GM23338 (cell line): Measurements from ENCODE around the gene C3orf85. TPM values are rescaled to one million over a fixed set of nuclear protein-coding genes. Genes with fewer than 3 reads are reported as not detected.

Experiments used
- ATAC-seq: fragments of 200-7000 bp; cut with Tn5 transposase; 3 replicates; pipeline ENCODE4 v1.9.1; 2020
- DNase-seq: peaks from one replicate; pipeline ENCODE4 v3.0.0-alpha.2; 2015; ENCODE audit warnings: low spot score
- H2AFZ ChIP-seq: fragments of 200-600 bp; sonication (generic); 2 replicates; pipeline ENCODE4 v1.8.0; 2016; ENCODE audit warnings: antibody characterized with exemption, mild to moderate bottlenecking, moderate library complexity
- H3F3A ChIP-seq: fragments of 200-600 bp; sonication (generic); replicated peaks from 2 replicates; pipeline ENCODE4 v1.8.0; 2017; ENCODE audit warnings: antibody characterized with exemption, mixed run types, low read depth
- H3K27ac ChIP-seq: fragments of 200-600 bp; sonication (generic); 2 replicates; pipeline ENCODE4 v1.6.1; 2016; ENCODE audit warnings: low read depth
- H3K27me3 ChIP-seq: fragments of 200-600 bp; sonication (generic); 2 replicates; pipeline ENCODE4 v1.8.0; 2016; ENCODE audit warnings: mild to moderate bottlenecking, mixed run types, moderate library complexity; ENCODE audit not compliant: insufficient read depth
- H3K36me3 ChIP-seq: fragments of 200-600 bp; sonication (generic); 2 replicates; pipeline ENCODE4 v1.8.0; 2016; ENCODE audit warnings: mild to moderate bottlenecking; ENCODE audit not compliant: insufficient read depth
- H3K4me1 ChIP-seq: fragments of 200-600 bp; sonication (generic); 2 replicates; pipeline ENCODE4 v1.8.0; 2016; ENCODE audit warnings: mild to moderate bottlenecking, moderate library complexity; ENCODE audit not compliant: insufficient read depth
- H3K4me2 ChIP-seq: fragments of 200-600 bp; sonication (generic); 2 replicates; pipeline ENCODE4 v1.7.1; 2017; ENCODE audit warnings: mixed run types
- H3K4me3 ChIP-seq: fragments of 200-600 bp; sonication (generic); 2 replicates; pipeline ENCODE4 v1.6.1; 2016; ENCODE audit warnings: mixed run types
- H3K79me2 ChIP-seq: fragments of 200-600 bp; sonication (generic); replicated peaks from 2 replicates; pipeline ENCODE4 v1.8.0; 2017; ENCODE audit warnings: mild to moderate bottlenecking; ENCODE audit not compliant: insufficient read depth
- H3K9me2 ChIP-seq: fragments of 200-600 bp; sonication (generic); 2 replicates; pipeline ENCODE4 v1.8.0; 2017; ENCODE audit not compliant: insufficient read depth
- H4K20me1 ChIP-seq: fragments of 200-600 bp; sonication (generic); replicated peaks from 2 replicates; pipeline ENCODE4 v1.8.0; 2017; ENCODE audit warnings: mild to moderate bottlenecking; ENCODE audit not compliant: insufficient read depth
- H3K27ac Mint-ChIP-seq: 2 replicates; pipeline ENCODE4 v1.8.0; 2020; ENCODE audit warnings: inconsistent platforms, mild to moderate bottlenecking, moderate library complexity, mixed read lengths
- H3K27me3 Mint-ChIP-seq: 3 replicates; pipeline ENCODE4 v1.8.0; 2022; ENCODE audit warnings: low read depth, mild to moderate bottlenecking, moderate library complexity, mixed read lengths, inconsistent platforms; ENCODE audit not compliant: insufficient read depth, poor library complexity
- H3K36me3 Mint-ChIP-seq: 3 replicates; pipeline ENCODE4 v1.8.0; 2021; ENCODE audit warnings: low read depth, mild to moderate bottlenecking, inconsistent platforms, moderate library complexity, mixed read lengths
- H3K4me1 Mint-ChIP-seq: 3 replicates; pipeline ENCODE4 v1.8.0; 2020; ENCODE audit warnings: mild to moderate bottlenecking, inconsistent platforms, mixed read lengths
- H3K4me3 Mint-ChIP-seq: 3 replicates; pipeline ENCODE4 v1.8.0; 2021; ENCODE audit warnings: moderate library complexity, mild to moderate bottlenecking, inconsistent platforms, mixed read lengths
- H3K9me3 Mint-ChIP-seq: 3 replicates; pipeline ENCODE4 v1.8.0; 2020; ENCODE audit warnings: moderate library complexity, mild to moderate bottlenecking, inconsistent platforms, mixed read lengths
- CREB1 ChIP-seq: fragments of 250-450 bp; sonication (Bioruptor Pico); IDR thresholded peaks from 2 replicates; pipeline ENCODE4 v1.5.0; 2020; ENCODE audit warnings: low read depth, mild to moderate bottlenecking, moderate library complexity
- EZH2 ChIP-seq: fragments of 200-600 bp; sonication (generic); IDR thresholded peaks from one replicate; pipeline ENCODE4 v1.8.0; 2017; ENCODE audit warnings: antibody characterized with exemption, mild to moderate bottlenecking, low read depth; ENCODE audit not compliant: unreplicated experiment
- EZH2phosphoT487 ChIP-seq: fragments of 200-600 bp; sonication (generic); IDR thresholded peaks from one replicate; pipeline ENCODE4 v1.8.1; 2018; ENCODE audit warnings: antibody characterized with exemption; ENCODE audit not compliant: unreplicated experiment
- NANOG ChIP-seq: IDR thresholded peaks from 2 replicates; pipeline ENCODE4 v1.6.1; 2016; ENCODE audit warnings: antibody characterized with exemption, borderline replicate concordance
- POLR2AphosphoS5 ChIP-seq: IDR thresholded peaks from 2 replicates; pipeline ENCODE4 v1.6.1; 2016; ENCODE audit warnings: antibody characterized with exemption, low read depth
- ZNF114 ChIP-seq: fragments of 250-450 bp; sonication (Bioruptor Pico); IDR thresholded peaks from 2 replicates; pipeline ENCODE4 v1.5.0; 2020; ENCODE audit warnings: mild to moderate bottlenecking, moderate library complexity
- ZNF331 ChIP-seq: fragments of 250-450 bp; sonication (Bioruptor Pico); IDR thresholded peaks from 2 replicates; pipeline ENCODE4 v1.5.0; 2020; ENCODE audit warnings: low read depth, mild to moderate bottlenecking, moderate library complexity
- long read RNA-seq: library from polyadenylated mRNA; unstranded; transcript quantifications from one replicate; pipeline ENCODE4 v2.0.0, GENCODE V29; 2020; ENCODE audit not compliant: unreplicated experiment
- polyA plus RNA-seq: library from polyadenylated mRNA; unstranded; fragments of >200 nt; fragmentation: Nextera tagmentation; extraction: Ambion mirVana; gene quantifications from 2 replicates; pipeline ENCODE4 v1.2.1, GENCODE V29; 2016
- total RNA-seq: library from RNA; depleted of rRNA; stranded (reverse); fragments of >200 nt; shearing (Covaris generic); gene quantifications from 2 replicates; pipeline ENCODE4 v1.2.3, GENCODE V29; 2014; rRNA removed

The C3orf85 gene, protein sequence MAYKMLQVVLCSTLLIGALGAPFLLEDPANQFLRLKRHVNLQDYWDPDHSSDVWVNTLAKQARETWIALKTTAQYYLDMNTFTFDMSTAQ
- not detected in 2 replicates for total RNA-seq
- polyA plus RNA-seq, result not detected in 2 replicates
- long read RNA-seq, result 0 reads

DNA sequence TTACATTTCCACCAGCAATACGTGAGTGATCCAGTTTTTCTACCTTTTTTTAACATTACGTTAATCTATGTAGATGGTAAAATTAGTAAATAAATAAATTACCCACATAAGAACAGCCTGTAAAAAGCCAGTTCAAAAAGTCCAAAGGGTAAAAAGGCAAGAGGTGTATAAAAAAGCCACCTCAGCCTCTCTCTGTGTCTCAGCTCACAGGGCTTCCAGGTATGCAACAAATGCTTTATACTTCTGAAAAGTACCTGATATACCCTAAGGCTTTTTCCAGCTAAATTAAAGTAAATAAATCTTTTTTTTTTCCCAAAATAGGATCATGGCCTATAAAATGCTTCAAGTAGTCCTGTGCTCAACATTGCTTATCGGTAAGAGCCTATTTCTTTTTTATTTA is at the start of gene C3orf85:
Gene C3orf85 (plus strand): TSS at position 197 of the 400 bp plus-strand sequence. CDS start 129 bp downstream, at position 326.
- ATAC-seq (no peak), DNase-seq (no peak)
- Histone ChIP-seq H3K27me3 (no peaks in the 10 kb centered on the region), H3K4me3 (no peak within 1 kb of the TSS), H3K9me2 (no peaks in the 10 kb centered on the region), H3F3A (no peaks in the 10 kb centered on the region), H4K20me1 (no peaks in the 10 kb centered on the region), H3K27ac (no peak within 1 kb of the TSS), H3K4me1 (0 out of 2 replicates have a peak, but pooled peaks cover 2% of the 10 kb centered on the region), H3K79me2 (no peaks in the 10 kb centered on the region), H3K4me2 (no peak within 1 kb of the TSS), H3K36me3 (no peaks in the 10 kb centered on the region), H2AFZ (no peak within 1 kb of the TSS)
- Mint-ChIP-seq H3K4me1 (no peaks in the 10 kb centered on the region; the same call in 2 of the 3 replicates), H3K27me3 (no peaks in the 10 kb centered on the region), H3K27ac (no peak within 1 kb of the TSS), H3K4me3 (no peak within 1 kb of the TSS), H3K9me3 (no peaks in the 10 kb centered on the region), H3K36me3 (no peaks in the 10 kb centered on the region)
- TF ChIP-seq EZH2phosphoT487 (no peak), EZH2 (no peak), POLR2AphosphoS5 (no peak)

DNA sequence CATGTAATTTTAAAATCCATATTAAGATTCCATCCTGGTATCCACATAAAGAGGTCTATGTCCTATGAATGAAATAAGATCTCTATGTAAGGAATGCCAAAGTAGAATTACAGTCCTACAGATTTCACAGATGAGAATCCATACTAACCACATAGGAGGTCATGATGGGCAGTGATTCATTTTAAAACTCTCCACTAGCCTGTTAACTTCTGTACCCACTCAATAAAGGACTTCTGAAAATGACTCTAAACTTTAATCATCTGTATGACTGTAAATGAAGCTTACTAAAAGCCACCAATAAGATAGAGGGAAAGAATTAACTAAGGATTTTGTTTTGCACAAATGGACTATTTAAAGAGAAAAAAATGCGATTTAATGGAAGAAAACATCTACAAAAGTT is 47.3 kb upstream of the C3orf85 start:
- Mint-ChIP-seq H3K4me1 (no peaks in the 10 kb centered on the region), H3K27ac (no peak overlapping the region), H3K36me3 (no peaks in the 10 kb centered on the region), H3K27me3 (no peaks in the 10 kb centered on the region), H3K4me3 (no peak overlapping the region), H3K9me3 (no peaks in the 10 kb centered on the region)
- Histone ChIP-seq H3K9me2 (no peaks in the 10 kb centered on the region; the same call in 1 of the 2 replicates), H3K27me3 (no peaks in the 10 kb centered on the region), H3K4me3 (no peak overlapping the region), H3K36me3 (no peaks in the 10 kb centered on the region), H3K79me2 (no peaks in the 10 kb centered on the region), H2AFZ (no peak overlapping the region), H3K27ac (no peak overlapping the region), H3K4me1 (no peaks in the 10 kb centered on the region), H3F3A (no peaks in the 10 kb centered on the region), H4K20me1 (no peaks in the 10 kb centered on the region), H3K4me2 (no peak overlapping the region)
- TF ChIP-seq CREB1 (CRISPR knock-in tag) (no peak), NANOG (no peak), ZNF114 (no peak), POLR2AphosphoS5 (no peak)
- DNase-seq, result no peak
- no peak for ATAC-seq

DNA sequence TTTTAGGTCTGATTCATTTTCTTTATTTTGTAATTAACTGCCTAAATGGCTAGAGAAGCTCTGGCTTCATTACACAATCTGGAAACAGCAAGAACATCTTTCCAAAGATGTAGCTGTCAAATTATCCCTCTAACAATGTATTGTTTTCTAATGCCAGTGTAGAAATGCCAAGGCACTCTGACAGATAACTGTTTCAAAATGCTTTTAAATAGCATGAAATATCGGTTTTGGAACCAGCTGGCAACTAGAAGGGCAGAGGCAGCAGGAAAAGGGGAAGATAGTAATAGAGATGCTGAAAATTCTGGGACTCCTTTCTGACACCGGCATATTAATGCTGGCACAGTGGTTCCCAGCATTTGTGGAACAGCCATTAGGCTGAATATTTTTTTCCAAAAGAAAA is 44.7 kb upstream of the C3orf85 start:
- H3K4me1 Mint-ChIP-seq, result no peaks in the 10 kb centered on the region; the same call in 2 of the 3 replicates
- Histone ChIP-seq H3K4me1 (no peaks in the 10 kb centered on the region), H4K20me1 (no peaks in the 10 kb centered on the region), H3K79me2 (no peaks in the 10 kb centered on the region), H3K27me3 (no peaks in the 10 kb centered on the region), H3K4me2 (no peak overlapping the region), H3F3A (no peaks in the 10 kb centered on the region), H2AFZ (no peak overlapping the region; the same call in 1 of the 2 replicates), H3K9me2 (no peaks in the 10 kb centered on the region; the same call in 1 of the 2 replicates), H3K27ac (no peak overlapping the region), H3K36me3 (no peaks in the 10 kb centered on the region), H3K4me3 (no peak overlapping the region)
- H3K9me3 Mint-ChIP-seq, result no peaks in the 10 kb centered on the region
- H3K27me3 Mint-ChIP-seq, result no peaks in the 10 kb centered on the region
- ATAC-seq (no peak), DNase-seq (no peak)
- no peak overlapping the region for H3K4me3 Mint-ChIP-seq
- H3K36me3 Mint-ChIP-seq, result no peaks in the 10 kb centered on the region
- no peak overlapping the region for H3K27ac Mint-ChIP-seq
- TF ChIP-seq CREB1 (CRISPR knock-in tag) (no peak), ZNF331 (CRISPR knock-in tag) (no peak), NANOG (no peak), ZNF114 (no peak)
